ENCODE data around the gene LTBP3. TPM values are rescaled to one million over a fixed set of nuclear protein-coding genes. Genes with fewer than 3 reads are reported as not detected.

The LTBP3 gene
- total and polyA plus RNA-seq, 3 experiments from 2014 or later: 17.9 to 35.4 (median 33.2) TPM

DNA sequence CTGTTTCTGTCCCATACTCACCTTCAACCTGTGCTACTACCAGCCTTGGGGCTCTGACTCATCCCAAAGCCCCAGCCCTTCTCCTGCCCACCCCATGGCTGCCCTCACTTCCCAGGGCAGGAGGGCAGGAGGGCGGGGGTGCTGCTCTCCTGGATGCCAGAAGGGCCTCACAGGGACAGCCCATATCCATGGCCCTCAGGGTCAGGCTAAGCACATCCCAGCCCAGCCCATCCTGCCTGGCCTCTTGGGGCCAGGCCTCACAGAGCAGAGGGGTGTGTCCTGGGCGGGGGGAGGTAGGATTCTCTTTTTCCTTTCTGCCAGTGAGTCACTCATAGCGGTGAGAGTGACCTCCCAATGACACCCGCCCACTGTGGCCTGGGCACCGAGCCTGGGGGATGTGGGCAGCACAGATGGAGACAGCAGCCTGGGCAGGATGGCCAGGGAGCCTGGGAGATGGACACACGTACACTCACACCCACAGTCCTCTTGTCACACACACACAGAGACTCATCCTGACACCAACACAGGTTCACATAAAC is 2.4 kb downstream of the LTBP3 start:
- ChIA-PET CTCF (interaction anchor here (0.7 to 2.0 kb wide), 4 partner anchors 9 to 32 kb away, joined by 3 to 14 read pairs (median 5); no protein-coding TSS in a partner anchor), POLR2A (interaction anchor here (1.5 kb wide), 1 partner anchor 10 kb away, joined by 17 read pairs; no protein-coding TSS in a partner anchor)
- DNase-seq: no peak
- Histone ChIP-seq H3K4me3 (ENCODE audit: low read length) (peak overlapping the region; percentile 8), H3K36me3 (ENCODE audit: insufficient read depth, low read length) (no peaks in the 10 kb centered on the region), H3K27me3 (ENCODE audit: insufficient read depth, low read length, poor library complexity, severe bottlenecking) (no peaks in the 10 kb centered on the region), H3K9me3 (ENCODE audit: low read length) (no peaks in the 10 kb centered on the region), H3K27ac (ENCODE audit: low read depth, low read length) (no peak overlapping the region), H3K4me1 (ENCODE audit: insufficient read depth, low read length) (peaks cover 77% of the 10 kb centered on the region)
- Mint-ChIP-seq H3K27me3 (peaks cover 0 to 2% of the 10 kb centered on the region in 2 donors), H3K27ac (peak overlapping the region; percentile 61 to 98 (median 87)), H3K9me3 (no peaks in the 10 kb centered on the region), H3K4me3 (peak overlapping the region in 5 of 7 donors; percentile 23 to 92 (median 87)), H3K36me3 (peaks cover 0 to 11% (median 9%) of the 10 kb centered on the region in 3 donors), H3K4me1 (peaks cover 54 to 76% (median 55%) of the 10 kb centered on the region in 3 donors)

- Mint-ChIP-seq H3K4me3 (peak overlapping the region; percentile 32 to 85 (median 64)), H3K27ac (peak overlapping the region; percentile 75 to 98 (median 88))
- POLR2A ChIA-PET: interaction anchor here (1.5 kb wide), 1 partner anchor 11 kb away, joined by 17 read pairs; no protein-coding TSS in a partner anchor
Observed at GRCh38 chr11:65554842-65555430, 3.2 kb downstream of the LTBP3 start.

DNA sequence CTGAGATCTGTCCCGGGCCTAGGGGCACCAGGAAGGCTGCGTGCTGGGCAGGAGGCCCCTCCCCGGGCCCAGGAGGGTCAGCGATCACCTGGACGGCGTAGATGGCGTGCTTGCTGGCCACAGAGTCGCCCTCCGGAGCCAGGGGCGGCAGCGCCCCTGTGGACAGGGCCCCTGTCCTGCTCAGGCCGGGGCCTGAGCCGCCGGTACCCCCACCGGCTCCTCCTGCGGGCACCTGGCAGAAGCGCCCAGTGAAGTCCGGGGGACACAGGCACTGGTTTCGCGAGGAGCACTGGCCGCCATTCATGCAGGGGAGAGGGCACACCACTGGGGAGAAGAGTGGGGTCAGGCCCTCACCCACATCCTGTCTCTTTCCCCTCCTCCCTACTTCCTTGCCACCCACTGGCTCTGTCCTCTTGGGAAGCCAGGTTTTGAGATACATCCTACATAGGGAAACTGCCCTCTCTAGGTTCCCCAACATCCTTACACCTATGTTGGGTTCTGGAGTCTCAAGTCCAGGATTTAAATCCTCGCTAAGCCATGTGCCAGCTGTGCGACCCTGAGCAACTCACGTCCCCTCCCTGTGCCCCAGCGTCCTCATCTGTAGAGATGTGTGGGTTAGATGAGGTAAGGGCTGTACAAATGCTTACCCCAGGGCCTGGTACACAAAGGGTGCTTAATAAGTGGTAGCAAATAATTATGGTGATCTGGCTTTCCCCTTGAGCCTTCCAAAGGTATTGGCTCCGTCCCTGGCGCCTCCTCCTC is 3.9 kb downstream of the LTBP3 start:
- peak overlapping the region; percentile 51 for H3K27ac ChIP-seq (ENCODE audit: low read depth, low read length)
- ChIA-PET CTCF (interaction anchor here (3.5 to 4.1 kb wide), 3 partner anchors 13 to 34 kb away, joined by 14 to 41 read pairs (median 24); partner anchors contain the start of gene ZNRD2), POLR2A (interaction anchor here (1.5 kb wide), 2 partner anchors 12 kb away, joined by 5 to 17 read pairs; no protein-coding TSS in a partner anchor)

More at GRCh38 chr11:65554842-65555430, 3.2 kb downstream of the LTBP3 start:
- peaks cover 69% of the 10 kb centered on the region for H3K4me1 ChIP-seq (ENCODE audit: insufficient read depth, low read length)
- no peaks in the 10 kb centered on the region for H3K27me3 ChIP-seq (ENCODE audit: insufficient read depth, low read length, poor library complexity, severe bottlenecking)
- CTCF ChIA-PET: interaction anchor here (0.7 to 1.6 kb wide), 3 partner anchors 10 to 33 kb away, joined by 3 to 7 read pairs (median 3); no protein-coding TSS in a partner anchor
- H3K27me3 Mint-ChIP-seq: peaks cover 0 to 2% of the 10 kb centered on the region in 2 donors
- H3K27ac ChIP-seq (ENCODE audit: low read depth, low read length): no peak overlapping the region
- no peak for DNase-seq
- H3K36me3 Mint-ChIP-seq: peaks cover 0 to 11% (median 9%) of the 10 kb centered on the region in 3 donors
- H3K36me3 ChIP-seq (ENCODE audit: insufficient read depth, low read length): no peaks in the 10 kb centered on the region
- peaks cover 50 to 68% (median 51%) of the 10 kb centered on the region in 3 donors for H3K4me1 Mint-ChIP-seq
- no peak overlapping the region for H3K4me3 ChIP-seq (ENCODE audit: low read length)
- H3K9me3 ChIP-seq (ENCODE audit: low read length): no peaks in the 10 kb centered on the region
- H3K9me3 Mint-ChIP-seq: no peaks in the 10 kb centered on the region

GRCh38 chr11:65553301-65554001 is 4.7 kb downstream of the LTBP3 start:
- POLR2A ChIA-PET: interaction anchor here (0.7 to 1.5 kb wide), 6 partner anchors 12 to 62 kb away, joined by 3 to 5 read pairs (median 4); partner anchors contain the start of genes FAM89B, PCNX3 and ZNRD2
- H3K9me3 Mint-ChIP-seq: no peaks in the 10 kb centered on the region
- Histone ChIP-seq H3K27ac (ENCODE audit: low read depth, low read length) (peak overlapping the region; percentile 51), H3K27me3 (ENCODE audit: insufficient read depth, low read length, poor library complexity, severe bottlenecking) (no peaks in the 10 kb centered on the region), H3K4me1 (ENCODE audit: insufficient read depth, low read length) (peaks cover 64% of the 10 kb centered on the region), H3K36me3 (ENCODE audit: insufficient read depth, low read length) (no peaks in the 10 kb centered on the region), H3K4me3 (ENCODE audit: low read length) (peak overlapping the region; percentile 41), H3K9me3 (ENCODE audit: low read length) (no peaks in the 10 kb centered on the region)
- H3K36me3 Mint-ChIP-seq: peaks cover 3 to 16% (median 11%) of the 10 kb centered on the region in 3 donors
- CTCF ChIA-PET: interaction anchor here (1.6 to 4.1 kb wide), 6 partner anchors 8 to 34 kb away, joined by 4 to 41 read pairs (median 14); partner anchors contain the start of genes FAM89B and ZNRD2
- peak; percentile 50 to 82 (median 64) for DNase-seq
- peak overlapping the region in 4 of 7 donors; percentile 34 to 48 (median 38) for H3K4me3 Mint-ChIP-seq
- peaks cover 52 to 71% (median 58%) of the 10 kb centered on the region in 3 donors for H3K4me1 Mint-ChIP-seq
- peak overlapping the region in 2 of 8 donors; percentile 45 to 84 for H3K27ac Mint-ChIP-seq
- peaks cover 0 to 2% of the 10 kb centered on the region in 2 donors for H3K27me3 Mint-ChIP-seq

More for the DNA sequence above, 3.9 kb downstream of the LTBP3 start:
- H3K9me3 Mint-ChIP-seq: no peaks in the 10 kb centered on the region
- H3K4me1 Mint-ChIP-seq: peaks cover 51 to 65% (median 52%) of the 10 kb centered on the region in 3 donors
- Histone ChIP-seq H3K4me3 (ENCODE audit: low read length) (peak overlapping the region; percentile 41), H3K9me3 (ENCODE audit: low read length) (no peaks in the 10 kb centered on the region), H3K4me1 (ENCODE audit: insufficient read depth, low read length) (peaks cover 63% of the 10 kb centered on the region), H3K27me3 (ENCODE audit: insufficient read depth, low read length, poor library complexity, severe bottlenecking) (no peaks in the 10 kb centered on the region), H3K36me3 (ENCODE audit: insufficient read depth, low read length) (no peaks in the 10 kb centered on the region)
- H3K27me3 Mint-ChIP-seq: peaks cover 0 to 2% of the 10 kb centered on the region in 2 donors
- H3K4me3 Mint-ChIP-seq: peak overlapping the region; percentile 49 to 85 (median 70)
- H3K36me3 Mint-ChIP-seq: peaks cover under 1 to 15% (median 10%) of the 10 kb centered on the region in 3 donors
- peak overlapping the region; percentile 75 to 98 (median 88) for H3K27ac Mint-ChIP-seq
- DNase-seq: peak in 1 of 5 donors; percentile 43

DNA sequence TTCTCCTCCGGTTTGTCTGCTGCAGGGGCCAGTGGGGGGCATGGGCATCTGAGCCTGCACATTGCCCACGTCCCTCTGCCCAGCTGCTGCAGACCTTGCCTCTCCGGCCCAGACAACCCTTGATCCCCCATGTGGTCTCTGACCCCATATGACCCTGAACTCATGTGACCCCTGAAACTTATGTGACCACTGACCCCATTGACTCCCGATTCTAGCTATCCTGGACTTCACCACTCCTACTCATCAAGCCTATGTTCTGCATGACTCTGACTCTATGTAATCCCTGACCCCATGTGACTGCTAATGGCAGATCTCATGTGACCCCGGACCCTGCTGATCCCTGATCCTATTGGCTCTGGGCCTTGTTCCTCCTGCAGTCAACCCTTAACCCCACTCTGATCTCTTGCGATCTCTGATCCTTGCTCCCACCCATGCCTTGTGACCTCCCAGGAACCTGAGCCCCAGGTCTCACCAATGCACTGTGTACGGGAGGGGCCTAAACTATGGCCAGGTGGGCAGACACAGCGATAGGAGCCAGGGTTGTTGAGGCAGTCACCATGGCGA is 5.7 kb downstream of the LTBP3 start:
- Mint-ChIP-seq H3K27ac (peak overlapping the region; percentile 29 to 89 (median 70)), H3K36me3 (peaks cover 3 to 18% (median 11%) of the 10 kb centered on the region in 3 donors), H3K9me3 (no peaks in the 10 kb centered on the region), H3K4me1 (peaks cover 61 to 79% (median 67%) of the 10 kb centered on the region in 3 donors), H3K27me3 (peaks cover 0 to 2% of the 10 kb centered on the region in 2 donors), H3K4me3 (peak overlapping the region in 5 of 7 donors; percentile 3 to 42 (median 22))
- ChIA-PET POLR2A (interaction anchor here (0.7 to 1.5 kb wide), 6 partner anchors 12 to 63 kb away, joined by 3 to 5 read pairs (median 4); partner anchors contain the start of genes FAM89B, PCNX3 and ZNRD2), CTCF (interaction anchor here (0.9 to 4.1 kb wide), 13 partner anchors 8 to 80 kb away, joined by 3 to 41 read pairs (median 4); partner anchors contain the start of genes FAM89B and ZNRD2)
- no peak for DNase-seq
- Histone ChIP-seq H3K36me3 (ENCODE audit: insufficient read depth, low read length) (no peaks in the 10 kb centered on the region), H3K4me3 (ENCODE audit: low read length) (peak overlapping the region; percentile 19), H3K27me3 (ENCODE audit: insufficient read depth, low read length, poor library complexity, severe bottlenecking) (no peaks in the 10 kb centered on the region), H3K4me1 (ENCODE audit: insufficient read depth, low read length) (peaks cover 74% of the 10 kb centered on the region), H3K9me3 (ENCODE audit: low read length) (no peaks in the 10 kb centered on the region), H3K27ac (ENCODE audit: low read depth, low read length) (no peak overlapping the region)

DNA sequence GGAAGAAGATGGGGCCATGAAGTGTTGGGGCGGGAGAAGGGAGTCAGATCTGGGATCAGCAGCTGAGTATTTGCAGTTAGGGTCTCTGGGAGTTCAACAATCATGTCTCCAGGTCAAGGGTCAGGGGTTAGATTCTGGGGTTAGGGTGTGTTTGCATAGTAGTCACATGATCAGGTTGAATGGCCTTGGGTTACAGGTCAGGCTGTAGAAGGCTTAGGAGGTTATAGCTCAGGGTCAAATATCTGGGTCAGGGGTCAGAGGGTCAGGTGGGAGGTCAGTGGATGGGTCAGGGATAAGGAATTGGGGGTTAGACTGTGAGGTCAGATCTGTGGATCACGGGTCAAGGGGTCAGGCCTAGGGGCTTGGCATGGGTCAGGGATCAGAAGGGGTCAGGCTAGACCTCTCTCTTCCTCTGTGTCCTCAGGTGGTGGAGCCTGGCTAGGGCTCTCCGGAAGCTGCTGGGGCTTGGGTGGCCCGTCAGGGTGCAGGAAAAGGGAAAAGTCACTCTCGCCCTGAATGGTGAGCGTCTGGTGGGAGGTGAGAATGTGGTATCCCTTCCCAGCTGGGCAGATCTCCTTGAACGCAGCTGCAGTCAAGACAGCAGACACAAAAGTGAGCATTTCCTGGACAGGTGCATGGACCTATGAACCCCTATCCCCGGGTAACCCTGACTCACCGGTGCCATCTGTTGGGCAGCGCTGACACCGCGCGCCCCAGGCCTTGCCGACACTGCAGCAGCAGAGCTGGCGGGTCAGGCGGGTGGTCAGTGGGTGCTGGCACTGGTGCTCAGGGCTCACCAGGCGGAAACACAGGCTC is 6.4 kb downstream of the LTBP3 start:
- DNase-seq: peak; percentile 43 to 73 (median 54)
- peak overlapping the region in 5 of 7 donors; percentile 3 to 32 (median 13) for H3K4me3 Mint-ChIP-seq
- Histone ChIP-seq H3K9me3 (ENCODE audit: low read length) (no peaks in the 10 kb centered on the region), H3K4me1 (ENCODE audit: insufficient read depth, low read length) (peaks cover 75% of the 10 kb centered on the region), H3K27ac (ENCODE audit: low read depth, low read length) (no peak overlapping the region), H3K4me3 (ENCODE audit: low read length) (peak overlapping the region; percentile 17), H3K36me3 (ENCODE audit: insufficient read depth, low read length) (no peaks in the 10 kb centered on the region), H3K27me3 (ENCODE audit: insufficient read depth, low read length, poor library complexity, severe bottlenecking) (no peaks in the 10 kb centered on the region)
- no peaks in the 10 kb centered on the region for H3K27me3 Mint-ChIP-seq
- POLR2A ChIA-PET: interaction anchor here (0.6 to 1.5 kb wide), 2 partner anchors 11 to 50 kb away, joined by 3 to 5 read pairs; no protein-coding TSS in a partner anchor
- H3K27ac Mint-ChIP-seq: peak overlapping the region; percentile 51 to 97 (median 80)
- no peaks in the 10 kb centered on the region for H3K9me3 Mint-ChIP-seq
- H3K4me1 Mint-ChIP-seq: peaks cover 56 to 77% (median 62%) of the 10 kb centered on the region in 3 donors
- peaks cover 3 to 18% (median 11%) of the 10 kb centered on the region in 3 donors for H3K36me3 Mint-ChIP-seq
- CTCF ChIA-PET: interaction anchor here (0.9 to 4.1 kb wide), 14 partner anchors 8 to 81 kb away, joined by 3 to 41 read pairs (median 4); partner anchors contain the start of genes FAM89B and ZNRD2

Data from CD8-positive, alpha-beta memory T cell (primary cell).